K562 (cell line): ENCODE data around the gene SGMS1. TPM values are rescaled to one million over a fixed set of nuclear protein-coding genes. Genes with fewer than 3 reads are reported as not detected.

ENCODE experiments used
- ARID1B ChIP-seq: fragments of 450-650 bp; IDR thresholded peaks from 2 replicates; pipeline ENCODE4 v1.6.1; 2016; ENCODE audit warnings: antibody characterized with exemption, mild to moderate bottlenecking, inconsistent platforms
- CCAR2 ChIP-seq: fragments of 200-400 bp; formaldehyde crosslinking; IDR thresholded peaks from 2 replicates; pipeline ENCODE4 v1.6.1; 2017; ENCODE audit warnings: mild to moderate bottlenecking, low read depth, low read length
- FUS ChIP-seq: fragments of 200-400 bp; formaldehyde crosslinking; optimal IDR thresholded peaks from 2 replicates; pipeline ENCODE3; 2017; ENCODE audit warnings: low read depth, low read length
- GTF2F1 ChIP-seq: IDR thresholded peaks from 2 replicates; pipeline ENCODE4 v1.6.1; 2011; ENCODE audit warnings: low read depth, low read length, improper control_type of control experiment
- HDAC3 ChIP-seq: fragments of 450-650 bp; IDR thresholded peaks from 2 replicates; pipeline ENCODE4 v1.6.1; 2018; ENCODE audit warnings: borderline replicate concordance, mild to moderate bottlenecking, moderate library complexity; ENCODE audit not compliant: partially characterized antibody
- HEY1 ChIP-seq: fragments of 250-450 bp; sonication (Bioruptor Pico); IDR thresholded peaks from 2 replicates; pipeline ENCODE4 v1.5.0; 2020; ENCODE audit warnings: mild to moderate bottlenecking, moderate library complexity, borderline replicate concordance
- HNRNPUL1 ChIP-seq: fragments of 200-400 bp; formaldehyde crosslinking; IDR thresholded peaks from 2 replicates; pipeline ENCODE4 v1.6.1; 2017; ENCODE audit warnings: low read length
- MYC ChIP-seq, 2 experiments: fragments of 250-450 bp in 1 of 2; sonication (Bioruptor Pico) in 1 of 2; IDR thresholded peaks; 2 replicates each; pipeline versions ENCODE4 v1.5.1 to v1.6.1; 2012 to 2021; ENCODE audit warnings: low read depth in 2 of 2, borderline replicate concordance in 1 of 2, improper control_type of control experiment in 1 of 2, low read length in 1 of 2, mild to moderate bottlenecking in 1 of 2, moderate library complexity in 1 of 2
- SAFB ChIP-seq: fragments of 200-400 bp; formaldehyde crosslinking; IDR thresholded peaks from 2 replicates; pipeline ENCODE4 v1.6.1; 2017; ENCODE audit warnings: low read depth, low read length, borderline replicate concordance
- TARDBP ChIP-seq: fragments of 450-650 bp; IDR thresholded peaks from 2 replicates; pipeline ENCODE4 v1.6.1; 2016
- TBL1XR1 ChIP-seq, 2 experiments: IDR thresholded peaks; 2 replicates each; pipeline ENCODE4 v1.6.1; 2012; ENCODE audit warnings: improper control_type of control experiment in 2 of 2, low read length in 2 of 2, mild to moderate bottlenecking in 1 of 2
- ZKSCAN1 ChIP-seq: fragments of 150-350 bp; IDR thresholded peaks from 2 replicates; pipeline ENCODE4 v1.6.1; 2016; ENCODE audit warnings: low read depth, low read length
- ZNF644 ChIP-seq: fragments of 200-800 bp; sonication (Bioruptor generic); IDR thresholded peaks from 2 replicates; pipeline ENCODE4 v1.6.1; 2016; ENCODE audit warnings: low read depth, missing genetic modification characterization, missing compliant biosample characterization
- ZNF76 ChIP-seq: fragments of 250-450 bp; sonication (Bioruptor Pico); IDR thresholded peaks from 2 replicates; pipeline ENCODE4 v1.4.0; 2020; ENCODE audit warnings: mild to moderate bottlenecking, moderate library complexity, borderline replicate concordance
- polyA plus RNA-seq, 8 experiments: library from polyadenylated mRNA; depleted of rRNA in 4 of 8; stranded (reverse) in 5 of 8; unstranded in 3 of 8; fragments of >200 nt; fragmentation: Nextera tagmentation in 2 of 8; fragmentation: Illumina TruSeq in 1 of 8; extraction: Ambion mirVana in 2 of 8; extraction: Trizol in 1 of 8; gene quantifications; 2 replicates each; pipeline versions ENCODE4 v1.2.1 to v1.2.3, GENCODE V29; 2011 to 2014; ENCODE audit warnings: inconsistent platforms in 1 of 8, missing spikeins in 1 of 8
- total RNA-seq, 7 experiments: library from RNA; depleted of rRNA in 6 of 7; stranded (reverse); fragments of >200 nt in 6 of 7; fragmentation: Illumina TruSeq in 2 of 7; extraction: Trizol in 2 of 7; gene quantifications; 2 replicates each; pipeline versions ENCODE4 v1.2.1 to v1.2.3, GENCODE V29; 2011 to 2021; ENCODE audit warnings: low replicate concordance in 1 of 7
- TF ChIP-seq, protein P1 (sequence below): IDR thresholded peaks from 2 replicates; pipeline ENCODE4 v1.6.1; 2011; ENCODE audit warnings: borderline replicate concordance, low read depth, mild to moderate bottlenecking, moderate library complexity, low read length; ENCODE audit not compliant: insufficient read depth, poor library complexity, severe bottlenecking
- TF ChIP-seq, protein P2 (sequence below): fragments of 200-800 bp; sonication (Bioruptor generic); IDR thresholded peaks from 2 replicates; pipeline ENCODE4 v1.6.1; 2016; ENCODE audit warnings: missing genetic modification characterization, missing compliant biosample characterization
- TF ChIP-seq, protein P3 (sequence below), 2 experiments: fragments of 250-450 bp in 1 of 2; fragments of 450-650 bp in 1 of 2; sonication (Bioruptor Pico) in 1 of 2; IDR thresholded peaks; 2 replicates each; pipeline versions ENCODE4 v1.6.1 to v1.8.0; 2016 to 2021; ENCODE audit warnings: mild to moderate bottlenecking in 2 of 2, moderate library complexity in 2 of 2, missing compliant biosample characterization in 1 of 2, missing genetic modification characterization in 1 of 2
- TF ChIP-seq, protein P4 (sequence below): sonication (generic); formaldehyde crosslinking; IDR thresholded peaks from 2 replicates; pipeline ENCODE4 v1.9.0; 2022; ENCODE audit warnings: mild to moderate bottlenecking, missing genetic modification reagents

SGMS1 gene
- total and polyA plus RNA-seq, 9 of the 15 experiments (the other 6 are each of a cell fraction or from before 2014, with no cell fraction given) = 22.6 to 232 (median 82.2) TPM

DNA sequence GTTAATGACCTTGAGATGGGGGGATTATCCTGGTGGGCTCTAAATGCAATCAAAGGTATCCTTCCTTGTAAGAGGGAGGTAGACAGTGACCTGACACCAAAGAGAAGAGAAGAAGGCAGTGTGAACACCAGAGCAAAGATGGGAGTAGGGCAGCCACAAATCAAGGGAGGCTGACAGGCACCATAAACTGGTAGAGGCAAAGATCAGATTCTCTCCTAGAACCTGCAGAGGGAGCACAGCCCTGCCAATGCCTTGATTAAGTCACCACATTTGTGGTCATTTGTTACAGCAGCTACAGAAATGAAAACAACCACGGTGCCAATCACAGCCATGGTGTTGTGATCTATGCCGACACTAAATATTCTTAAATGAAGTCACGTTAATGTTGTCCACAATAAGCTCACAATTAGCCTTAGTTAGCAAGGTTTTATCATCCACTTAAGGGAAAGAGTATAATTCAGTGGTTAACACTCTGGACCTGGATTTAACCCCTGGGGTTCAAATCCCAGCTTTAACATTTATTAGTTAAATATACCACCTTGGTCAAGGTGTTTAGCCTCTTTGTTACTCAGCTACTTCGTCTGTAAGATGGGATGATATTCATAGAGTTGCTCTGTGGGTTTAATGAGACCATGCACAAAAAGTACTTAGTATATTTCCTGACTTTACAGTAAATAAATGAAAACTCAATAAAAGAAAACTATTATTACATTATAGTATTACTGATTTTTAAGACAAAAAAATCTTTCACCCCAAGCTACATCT is 70.8 kb downstream of the SGMS1 start (continued):
- peak; percentile 35 for TF ChIP-seq HDAC3
- TF ChIP-seq HEY1 (CRISPR knock-in tag) = no peak
- TF ChIP-seq SAFB = no peak
- peak; percentile 20; the same call in 1 of the 2 replicates for TF ChIP-seq MYC (IDR thresholded peaks at IDR 0.05; ENCODE audit: low read depth, low read length)
- no peak for TF ChIP-seq MYC (CRISPR knock-in tag; IDR thresholded peaks at IDR 0.05; ENCODE audit: borderline replicate concordance, low read depth)
- peak in 1 of 2 experiments; percentile 57; a peak in 1 of 4 replicates for TF ChIP-seq TBL1XR1 (IDR thresholded peaks at IDR 0.05; ENCODE audit: low read length in 2 of 2)
- no peak for TF ChIP-seq FUS
- TF ChIP-seq HNRNPUL1 = no peak
- TF ChIP-seq ZNF76 (CRISPR knock-in tag) = peak; percentile 47; the same call in 1 of the 2 replicates
- no peak for TF ChIP-seq ZKSCAN1
- TF ChIP-seq, protein P1, sequence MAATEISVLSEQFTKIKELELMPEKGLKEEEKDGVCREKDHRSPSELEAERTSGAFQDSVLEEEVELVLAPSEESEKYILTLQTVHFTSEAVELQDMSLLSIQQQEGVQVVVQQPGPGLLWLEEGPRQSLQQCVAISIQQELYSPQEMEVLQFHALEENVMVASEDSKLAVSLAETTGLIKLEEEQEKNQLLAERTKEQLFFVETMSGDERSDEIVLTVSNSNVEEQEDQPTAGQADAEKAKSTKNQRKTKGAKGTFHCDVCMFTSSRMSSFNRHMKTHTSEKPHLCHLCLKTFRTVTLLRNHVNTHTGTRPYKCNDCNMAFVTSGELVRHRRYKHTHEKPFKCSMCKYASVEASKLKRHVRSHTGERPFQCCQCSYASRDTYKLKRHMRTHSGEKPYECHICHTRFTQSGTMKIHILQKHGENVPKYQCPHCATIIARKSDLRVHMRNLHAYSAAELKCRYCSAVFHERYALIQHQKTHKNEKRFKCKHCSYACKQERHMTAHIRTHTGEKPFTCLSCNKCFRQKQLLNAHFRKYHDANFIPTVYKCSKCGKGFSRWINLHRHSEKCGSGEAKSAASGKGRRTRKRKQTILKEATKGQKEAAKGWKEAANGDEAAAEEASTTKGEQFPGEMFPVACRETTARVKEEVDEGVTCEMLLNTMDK = peak; percentile 54
- TF ChIP-seq GTF2F1 = no peak
- no peak for TF ChIP-seq TARDBP
- no peak for TF ChIP-seq ZNF644
- 0 out of 2 replicates have a peak, but pooled peaks have one; percentile 7 for TF ChIP-seq ARID1B
- TF ChIP-seq, protein P2, sequence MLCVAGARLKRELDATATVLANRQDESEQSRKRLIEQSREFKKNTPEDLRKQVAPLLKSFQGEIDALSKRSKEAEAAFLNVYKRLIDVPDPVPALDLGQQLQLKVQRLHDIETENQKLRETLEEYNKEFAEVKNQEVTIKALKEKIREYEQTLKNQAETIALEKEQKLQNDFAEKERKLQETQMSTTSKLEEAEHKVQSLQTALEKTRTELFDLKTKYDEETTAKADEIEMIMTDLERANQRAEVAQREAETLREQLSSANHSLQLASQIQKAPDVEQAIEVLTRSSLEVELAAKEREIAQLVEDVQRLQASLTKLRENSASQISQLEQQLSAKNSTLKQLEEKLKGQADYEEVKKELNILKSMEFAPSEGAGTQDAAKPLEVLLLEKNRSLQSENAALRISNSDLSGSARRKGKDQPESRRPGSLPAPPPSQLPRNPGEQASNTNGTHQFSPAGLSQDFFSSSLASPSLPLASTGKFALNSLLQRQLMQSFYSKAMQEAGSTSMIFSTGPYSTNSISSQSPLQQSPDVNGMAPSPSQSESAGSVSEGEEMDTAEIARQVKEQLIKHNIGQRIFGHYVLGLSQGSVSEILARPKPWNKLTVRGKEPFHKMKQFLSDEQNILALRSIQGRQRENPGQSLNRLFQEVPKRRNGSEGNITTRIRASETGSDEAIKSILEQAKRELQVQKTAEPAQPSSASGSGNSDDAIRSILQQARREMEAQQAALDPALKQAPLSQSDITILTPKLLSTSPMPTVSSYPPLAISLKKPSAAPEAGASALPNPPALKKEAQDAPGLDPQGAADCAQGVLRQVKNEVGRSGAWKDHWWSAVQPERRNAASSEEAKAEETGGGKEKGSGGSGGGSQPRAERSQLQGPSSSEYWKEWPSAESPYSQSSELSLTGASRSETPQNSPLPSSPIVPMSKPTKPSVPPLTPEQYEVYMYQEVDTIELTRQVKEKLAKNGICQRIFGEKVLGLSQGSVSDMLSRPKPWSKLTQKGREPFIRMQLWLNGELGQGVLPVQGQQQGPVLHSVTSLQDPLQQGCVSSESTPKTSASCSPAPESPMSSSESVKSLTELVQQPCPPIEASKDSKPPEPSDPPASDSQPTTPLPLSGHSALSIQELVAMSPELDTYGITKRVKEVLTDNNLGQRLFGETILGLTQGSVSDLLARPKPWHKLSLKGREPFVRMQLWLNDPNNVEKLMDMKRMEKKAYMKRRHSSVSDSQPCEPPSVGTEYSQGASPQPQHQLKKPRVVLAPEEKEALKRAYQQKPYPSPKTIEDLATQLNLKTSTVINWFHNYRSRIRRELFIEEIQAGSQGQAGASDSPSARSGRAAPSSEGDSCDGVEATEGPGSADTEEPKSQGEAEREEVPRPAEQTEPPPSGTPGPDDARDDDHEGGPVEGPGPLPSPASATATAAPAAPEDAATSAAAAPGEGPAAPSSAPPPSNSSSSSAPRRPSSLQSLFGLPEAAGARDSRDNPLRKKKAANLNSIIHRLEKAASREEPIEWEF (CRISPR knock-in tag) = no peak
- TF ChIP-seq, protein P3, sequence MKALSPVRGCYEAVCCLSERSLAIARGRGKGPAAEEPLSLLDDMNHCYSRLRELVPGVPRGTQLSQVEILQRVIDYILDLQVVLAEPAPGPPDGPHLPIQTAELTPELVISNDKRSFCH (CRISPR knock-in tag; IDR thresholded peaks at IDR 0.05) = no peak
- TF ChIP-seq, protein P3 (tag; IDR thresholded peaks at IDR 0.05) = no peak
- TF ChIP-seq, protein P4, sequence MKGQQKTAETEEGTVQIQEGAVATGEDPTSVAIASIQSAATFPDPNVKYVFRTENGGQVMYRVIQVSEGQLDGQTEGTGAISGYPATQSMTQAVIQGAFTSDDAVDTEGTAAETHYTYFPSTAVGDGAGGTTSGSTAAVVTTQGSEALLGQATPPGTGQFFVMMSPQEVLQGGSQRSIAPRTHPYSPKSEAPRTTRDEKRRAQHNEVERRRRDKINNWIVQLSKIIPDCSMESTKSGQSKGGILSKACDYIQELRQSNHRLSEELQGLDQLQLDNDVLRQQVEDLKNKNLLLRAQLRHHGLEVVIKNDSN (CRISPR knock-in tag) = no peak
- TF ChIP-seq CCAR2 = no peak
